GM21447 (cell line): Measurements from ENCODE around the gene OVOL2.

ENCODE experiments used
- ATAC-seq: cut with Tn5 transposase; IDR thresholded peaks from one replicate; pipeline ENCODE4 v1.9.1; 2021; ENCODE audit not compliant: unreplicated experiment

The OVOL2 gene

DNA sequence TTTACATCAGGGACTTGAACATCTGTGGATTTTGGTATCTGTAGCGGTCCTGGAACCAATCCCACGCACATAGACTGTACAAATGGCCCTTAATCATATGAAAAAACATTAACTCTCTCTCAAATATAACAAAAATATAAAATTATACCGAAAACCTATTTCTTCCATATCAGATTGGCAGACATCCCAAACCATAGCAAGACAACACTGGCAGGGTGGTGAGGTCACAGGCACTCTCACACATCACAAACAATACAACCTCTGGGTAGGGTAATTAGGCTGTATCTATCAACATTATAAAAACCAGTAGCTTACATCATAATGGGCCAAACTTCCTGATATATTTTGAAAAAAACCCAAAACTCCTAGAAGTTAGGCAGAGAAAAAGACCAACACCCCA lies 40.9 kb downstream of the OVOL2 start:
- no peak for ATAC-seq

GRCh38 chr20:18014411-18014810 lies 43.3 kb downstream of the OVOL2 start:
- no peak for ATAC-seq

- no peak for ATAC-seq
Measured at GRCh38 chr20:18012901-18013300, 44.8 kb downstream of the OVOL2 start.

DNA sequence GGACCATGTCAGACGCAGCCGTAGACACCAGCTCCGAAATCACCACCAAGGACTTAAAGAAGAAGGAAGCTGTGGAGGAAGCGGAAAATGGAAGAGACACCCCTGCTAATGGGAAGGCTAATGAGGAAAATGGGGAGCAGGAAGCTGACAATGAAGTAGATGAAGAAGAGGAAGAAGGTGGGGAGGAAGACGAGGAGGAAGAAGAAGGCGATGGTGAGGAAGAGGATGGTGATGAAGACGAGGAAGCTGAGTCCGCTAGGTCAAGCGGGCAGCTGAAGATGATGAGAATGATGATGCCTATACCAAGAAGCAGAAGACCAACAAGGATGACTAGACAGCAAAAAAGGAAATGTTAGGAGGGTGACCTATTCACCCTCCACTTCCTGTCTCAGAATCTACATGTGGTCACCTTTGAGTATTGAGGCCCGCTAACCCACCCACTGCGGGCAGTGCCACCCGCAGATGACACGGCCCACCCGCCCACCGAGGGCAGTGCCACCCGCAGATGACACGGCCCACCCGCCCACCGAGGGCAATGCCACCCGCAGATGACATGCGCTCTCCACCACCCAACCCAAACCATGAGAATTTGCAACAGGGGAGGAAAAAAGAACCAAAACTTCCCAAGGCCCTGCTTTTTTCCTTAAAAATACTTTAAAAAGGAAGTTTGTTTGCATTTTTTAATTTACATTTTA lies 45.6 kb downstream of the OVOL2 start:
- no peak for ATAC-seq

- no peak for ATAC-seq
Measured at GRCh38 chr20:18011482-18011881, 46.2 kb downstream of the OVOL2 start.

DNA sequence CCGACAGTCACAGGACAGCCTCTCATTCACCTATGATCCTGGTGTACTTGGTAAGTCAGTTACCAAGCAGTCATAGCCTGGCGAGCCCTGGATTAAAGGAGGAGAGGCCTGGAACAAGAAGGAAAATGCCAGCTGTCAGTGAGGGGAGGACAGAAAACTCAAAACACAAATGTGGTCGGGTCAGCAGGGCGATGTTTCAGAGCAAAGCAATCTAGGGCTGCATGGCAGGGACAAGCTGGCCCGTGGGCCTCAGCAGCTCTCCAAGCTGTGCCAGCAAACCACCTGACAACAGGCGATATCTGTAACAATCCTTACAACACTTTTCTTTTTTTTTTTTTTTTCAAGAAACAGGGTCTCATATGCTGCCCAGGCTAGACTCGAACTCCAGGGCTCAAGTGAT lies 48.6 kb downstream of the OVOL2 start:
- no peak for ATAC-seq

GRCh38 chr20:18007534-18008292 lies 50.0 kb downstream of the OVOL2 start:
- ATAC-seq, result no peak

- no peak for ATAC-seq
Measured at GRCh38 chr20:18006684-18007083, 51.0 kb downstream of the OVOL2 start.

DNA sequence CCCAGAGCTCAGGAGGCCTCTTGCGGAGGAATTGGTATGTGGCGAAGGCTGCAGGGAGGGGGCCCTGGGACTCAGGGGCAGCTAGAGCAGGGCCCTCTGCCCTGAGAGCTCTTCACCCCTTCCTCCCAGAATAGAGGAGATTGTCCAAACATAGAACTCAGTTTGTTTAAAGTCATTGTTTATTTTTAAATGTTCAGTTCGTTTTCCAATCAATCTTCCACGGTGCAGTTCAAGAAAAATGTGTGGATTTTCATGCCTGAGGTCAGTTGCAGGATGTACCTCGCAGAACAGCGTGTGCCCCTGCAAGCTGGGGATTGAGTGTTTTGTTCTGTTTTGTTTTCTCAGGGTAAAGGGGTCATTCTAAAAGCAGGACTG lies 51.7 kb downstream of the OVOL2 start:
- no peak for ATAC-seq

DNA sequence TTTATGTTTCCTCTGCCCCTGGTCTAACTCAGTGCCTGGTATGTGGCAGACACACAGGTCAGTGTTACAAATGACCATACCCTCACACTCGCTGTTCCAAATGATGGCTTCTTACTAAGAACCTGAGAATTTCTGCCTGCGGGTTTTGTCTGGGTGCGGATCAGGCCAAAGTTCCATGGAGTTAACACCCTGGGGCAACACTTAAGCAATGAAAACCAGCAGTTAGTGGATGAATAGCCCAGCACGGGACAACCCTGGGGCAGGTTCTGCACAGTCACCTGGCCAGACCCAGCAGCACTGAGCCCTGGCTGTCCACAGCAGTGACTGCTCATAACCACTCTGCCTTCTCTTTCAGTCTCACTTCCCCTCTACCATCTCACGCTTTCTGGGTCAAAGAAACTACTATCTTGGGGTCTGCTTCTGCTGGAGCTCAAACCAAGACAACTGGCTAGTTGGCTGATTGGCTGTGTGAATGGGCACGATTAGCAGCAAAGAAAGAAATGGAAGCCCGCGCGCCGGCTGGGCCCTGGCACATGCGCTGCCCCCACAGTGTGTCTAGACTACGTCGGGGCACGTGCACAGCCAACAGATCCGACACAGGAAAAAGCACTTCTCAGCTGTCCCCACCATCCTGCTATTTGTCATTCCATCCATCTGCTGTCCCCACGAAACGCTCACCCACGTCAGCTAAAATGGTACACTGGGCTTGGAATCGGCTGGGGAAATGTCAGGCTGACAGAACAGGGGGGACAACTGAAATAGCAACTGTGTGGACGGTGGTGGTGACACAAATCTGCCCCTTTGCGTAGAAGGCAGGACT lies 52.3 kb downstream of the OVOL2 start:
- peak; percentile 93 for ATAC-seq

DNA sequence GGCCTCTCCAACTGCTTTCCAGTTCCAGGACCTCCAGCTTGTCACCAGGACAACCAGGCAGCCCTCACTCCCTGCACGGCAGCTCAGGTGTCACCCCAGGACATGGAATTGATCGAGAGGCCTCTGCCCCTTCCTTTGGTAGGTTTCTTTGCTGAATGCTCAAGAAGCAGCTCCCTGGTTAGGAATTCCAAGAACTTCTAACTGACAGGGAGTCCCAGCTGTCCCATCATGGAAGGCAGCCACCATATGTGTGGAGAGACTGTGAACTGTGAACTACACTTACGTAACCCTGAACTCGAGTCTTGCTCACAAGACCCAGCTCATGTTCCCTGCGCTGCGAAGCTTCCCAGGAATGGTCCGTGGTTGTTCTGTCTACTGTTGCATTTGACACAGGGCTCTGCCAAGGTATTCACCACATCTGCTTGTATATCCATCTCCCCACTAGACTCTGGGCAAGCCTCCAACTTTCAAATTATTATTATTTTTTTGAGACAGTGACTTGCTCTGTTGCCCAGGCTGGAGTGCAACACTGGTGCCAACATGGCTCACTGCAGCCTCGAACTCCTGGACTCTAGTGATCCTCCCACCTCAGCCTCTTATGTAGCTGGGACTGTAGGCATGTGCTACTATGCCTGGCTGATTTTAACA lies 53.2 kb downstream of the OVOL2 start:
- ATAC-seq, result no peak

DNA sequence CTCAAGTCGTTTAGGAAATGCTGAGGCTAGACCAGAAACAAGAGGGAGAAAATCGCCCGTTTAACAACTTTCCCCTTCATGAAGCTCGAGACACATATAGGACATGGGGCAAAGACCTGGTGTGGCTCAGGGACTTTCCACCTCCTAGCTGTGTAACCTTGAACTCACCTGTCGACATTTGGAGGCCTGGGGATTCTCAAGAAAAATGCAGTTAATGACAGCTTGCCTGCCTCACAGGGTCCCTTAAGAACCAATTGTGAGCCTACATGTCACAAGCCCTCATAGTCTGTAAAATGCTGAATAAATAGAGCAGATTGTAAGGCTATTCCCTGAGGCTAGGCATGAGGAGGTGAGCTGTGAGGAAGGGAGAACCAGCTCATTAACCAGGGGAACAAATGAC lies 53.8 kb downstream of the OVOL2 start:
- ATAC-seq, result no peak

DNA sequence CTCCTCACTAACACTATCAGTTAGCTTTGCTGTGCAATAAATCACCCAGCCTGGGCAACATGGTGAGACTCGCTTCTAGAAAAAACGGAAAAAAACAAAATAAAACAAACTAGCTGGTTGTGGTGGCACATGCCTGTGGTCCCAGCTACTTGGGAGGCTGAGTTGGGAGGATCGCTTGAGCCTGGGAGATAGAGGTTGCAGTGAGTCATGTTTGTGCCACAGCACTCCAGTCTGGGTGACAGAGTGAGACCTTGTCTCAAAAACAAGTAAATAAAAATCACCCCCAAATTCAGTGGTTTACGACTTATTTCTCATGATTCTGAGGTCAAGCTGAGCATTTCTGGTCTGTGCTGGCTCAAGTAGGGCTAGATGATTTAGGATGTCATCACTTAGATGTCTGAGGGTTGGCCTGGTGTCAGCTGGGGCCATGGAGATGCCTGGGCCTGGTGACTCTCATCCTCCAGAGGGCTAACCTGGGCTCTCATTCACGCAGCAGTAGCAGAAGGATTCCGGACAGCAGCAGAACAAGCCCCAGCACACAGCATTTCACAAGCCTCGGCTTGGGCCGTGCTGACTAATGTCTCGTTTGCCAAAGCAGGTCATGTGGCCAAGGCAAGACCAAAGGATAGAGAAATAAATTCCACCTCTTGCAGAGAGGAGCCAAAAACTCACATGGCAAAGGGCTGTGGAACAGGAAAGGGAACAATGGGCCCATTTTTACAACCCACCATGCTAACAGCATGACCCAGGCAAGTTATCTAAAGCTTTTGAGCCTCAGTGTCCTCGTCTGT lies 56.4 kb downstream of the OVOL2 start:
- ATAC-seq, result no peak

DNA sequence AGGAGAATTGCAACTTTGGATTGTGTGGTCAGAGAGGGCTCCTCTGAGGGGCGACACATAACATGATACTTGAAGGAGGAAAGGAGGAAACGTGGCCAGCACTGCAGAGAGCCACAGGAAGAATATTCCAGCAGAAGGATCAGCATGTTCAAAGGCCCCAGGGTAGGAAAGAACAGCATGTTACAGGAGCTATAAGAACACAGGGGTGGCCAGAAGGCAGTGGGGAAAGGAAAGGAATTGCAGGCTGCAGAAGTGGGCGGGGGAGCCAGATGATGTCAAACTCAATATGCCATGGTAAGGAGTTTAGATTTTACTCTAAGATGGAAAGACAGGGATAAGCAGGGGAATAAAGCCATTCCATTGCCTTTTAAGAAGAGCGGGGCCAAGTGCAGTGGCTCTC lies 58.1 kb downstream of the OVOL2 start:
- no peak for ATAC-seq

- no peak for ATAC-seq
Measured at GRCh38 chr20:17998446-17998845, 59.3 kb downstream of the OVOL2 start.

- no peak for ATAC-seq
Measured at GRCh38 chr20:17995967-17996819, 61.5 kb downstream of the OVOL2 start.

- no peak for ATAC-seq
Measured at GRCh38 chr20:17993546-17993945, 64.2 kb downstream of the OVOL2 start.

- no peak for ATAC-seq
Measured at GRCh38 chr20:17992847-17993513, 64.7 kb downstream of the OVOL2 start.

- ATAC-seq, result no peak
Measured at GRCh38 chr20:17992224-17992637, 65.5 kb downstream of the OVOL2 start.
